ENCODE results near the gene POLR3C.

The POLR3C gene

GRCh38 chr1:145889722-145890121 lies 65.7 kb downstream of the POLR3C start:
- no peaks in the 10 kb centered on the region for H3K36me3 ChIP-seq (ENCODE audit: control insufficient read depth, insufficient read depth, low read length)
- H3K27me3 ChIP-seq (replicated peaks; ENCODE audit: control insufficient read depth, insufficient read depth, low read length): peaks cover 1% of the 10 kb centered on the region
- no peak for DNase-seq (ENCODE audit: extremely low read depth, insufficient read length)
- TF ChIP-seq CTCF (IDR thresholded peaks at IDR 0.05; ENCODE audit: insufficient read depth, low read length, poor library complexity, severe bottlenecking): no peak
- no peak overlapping the region for H3K4me3 ChIP-seq (replicated peaks; ENCODE audit: low read depth, low read length)

- no peaks in the 10 kb centered on the region for H3K27me3 ChIP-seq (replicated peaks; ENCODE audit: control insufficient read depth, insufficient read depth, low read length)
- H3K36me3 ChIP-seq (ENCODE audit: control insufficient read depth, insufficient read depth, low read length): no peaks in the 10 kb centered on the region
- TF ChIP-seq CTCF (IDR thresholded peaks at IDR 0.05; ENCODE audit: insufficient read depth, low read length, poor library complexity, severe bottlenecking): no peak
- H3K4me3 ChIP-seq (replicated peaks; ENCODE audit: low read depth, low read length): no peak overlapping the region
- no peak for DNase-seq (ENCODE audit: extremely low read depth, insufficient read length)
These were observed 67.1 kb downstream of the POLR3C start for GRCh38 chr1:145891143-145891542.

- H3K27me3 ChIP-seq (replicated peaks; ENCODE audit: control insufficient read depth, insufficient read depth, low read length): no peaks in the 10 kb centered on the region
- DNase-seq (ENCODE audit: extremely low read depth, insufficient read length): no peak
- H3K4me3 ChIP-seq (replicated peaks; ENCODE audit: low read depth, low read length): no peak overlapping the region
- TF ChIP-seq CTCF (IDR thresholded peaks at IDR 0.05; ENCODE audit: insufficient read depth, low read length, poor library complexity, severe bottlenecking): peak; percentile 88
- no peaks in the 10 kb centered on the region for H3K36me3 ChIP-seq (ENCODE audit: control insufficient read depth, insufficient read depth, low read length)
These were observed 67.8 kb downstream of the POLR3C start for GRCh38 chr1:145891587-145892485.

GRCh38 chr1:145892486-145893087 lies 68.6 kb downstream of the POLR3C start:
- DNase-seq (ENCODE audit: extremely low read depth, insufficient read length): no peak
- H3K36me3 ChIP-seq (ENCODE audit: control insufficient read depth, insufficient read depth, low read length): no peaks in the 10 kb centered on the region
- no peak overlapping the region for H3K4me3 ChIP-seq (replicated peaks; ENCODE audit: low read depth, low read length)
- H3K27me3 ChIP-seq (replicated peaks; ENCODE audit: control insufficient read depth, insufficient read depth, low read length): no peaks in the 10 kb centered on the region
- no peak for TF ChIP-seq CTCF (IDR thresholded peaks at IDR 0.05; ENCODE audit: insufficient read depth, low read length, poor library complexity, severe bottlenecking)

GRCh38 chr1:145893306-145894055 lies 69.5 kb downstream of the POLR3C start:
- no peaks in the 10 kb centered on the region for H3K27me3 ChIP-seq (replicated peaks; ENCODE audit: control insufficient read depth, insufficient read depth, low read length)

More at GRCh38 chr1:145893306-145894055, 69.5 kb downstream of the POLR3C start:
- Histone ChIP-seq H3K4me3 (replicated peaks; ENCODE audit: low read depth, low read length) (no peak overlapping the region), H3K36me3 (ENCODE audit: control insufficient read depth, insufficient read depth, low read length) (no peaks in the 10 kb centered on the region)
- DNase-seq (ENCODE audit: extremely low read depth, insufficient read length): no peak
- TF ChIP-seq CTCF (IDR thresholded peaks at IDR 0.05; ENCODE audit: insufficient read depth, low read length, poor library complexity, severe bottlenecking): no peak

All from GM06990 (cell line).